ENCODE data around the gene GPATCH3.

The GPATCH3 gene

DNA sequence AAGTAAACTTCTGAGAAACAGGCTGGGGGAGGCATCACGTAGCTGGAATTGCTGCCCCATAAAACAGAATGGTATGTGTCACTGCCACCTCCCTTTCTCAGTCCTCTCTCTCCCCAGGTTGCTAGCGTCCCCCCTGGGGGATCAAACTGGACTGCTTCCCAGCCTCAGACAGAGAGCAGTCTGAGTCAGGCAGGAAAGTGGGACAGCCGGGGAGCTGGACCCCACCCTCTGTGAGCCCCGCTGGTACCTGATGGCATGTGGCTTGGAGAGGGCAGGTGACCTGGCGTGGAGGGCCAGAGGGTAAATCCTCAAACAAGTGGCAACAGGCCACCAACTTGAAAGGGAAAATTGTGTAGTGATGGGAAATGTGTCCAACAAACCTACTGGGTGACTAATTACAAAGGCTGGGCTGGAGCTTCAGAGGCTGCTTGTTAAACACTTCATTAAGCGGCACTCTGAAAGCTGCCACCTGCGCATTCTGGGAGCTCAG, 38.3 kb downstream of the GPATCH3 start:
- no peak for TF ChIP-seq GATA3 (IDR thresholded peaks at IDR 0.05; ENCODE audit: low read depth, low read length)
- no peak for TF ChIP-seq GATA2 (IDR thresholded peaks at IDR 0.05; ENCODE audit: low read depth, low read length)

DNA sequence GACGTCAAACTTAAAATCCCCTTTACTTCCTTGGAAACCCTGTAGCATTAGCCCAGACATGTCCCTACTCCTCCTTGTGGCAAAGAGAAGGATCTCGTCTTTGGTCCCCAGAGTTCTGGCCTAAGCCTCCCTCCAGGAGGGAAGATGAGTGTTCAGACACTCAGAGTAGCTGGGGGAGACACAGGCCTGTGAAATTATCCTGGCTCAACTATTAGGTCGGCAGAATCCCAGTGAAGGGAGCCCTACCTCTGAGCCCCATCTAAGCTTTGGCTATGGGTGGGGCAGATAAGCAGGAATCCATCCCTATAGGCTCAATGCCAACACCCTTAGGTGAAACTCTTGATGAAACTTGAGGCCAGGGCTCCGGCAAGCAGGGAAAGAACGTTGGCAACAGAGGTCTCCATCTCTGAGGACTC, 39.0 kb downstream of the GPATCH3 start:
- no peak for TF ChIP-seq GATA2 (IDR thresholded peaks at IDR 0.05; ENCODE audit: low read depth, low read length)
- no peak for TF ChIP-seq GATA3 (IDR thresholded peaks at IDR 0.05; ENCODE audit: low read depth, low read length)

DNA sequence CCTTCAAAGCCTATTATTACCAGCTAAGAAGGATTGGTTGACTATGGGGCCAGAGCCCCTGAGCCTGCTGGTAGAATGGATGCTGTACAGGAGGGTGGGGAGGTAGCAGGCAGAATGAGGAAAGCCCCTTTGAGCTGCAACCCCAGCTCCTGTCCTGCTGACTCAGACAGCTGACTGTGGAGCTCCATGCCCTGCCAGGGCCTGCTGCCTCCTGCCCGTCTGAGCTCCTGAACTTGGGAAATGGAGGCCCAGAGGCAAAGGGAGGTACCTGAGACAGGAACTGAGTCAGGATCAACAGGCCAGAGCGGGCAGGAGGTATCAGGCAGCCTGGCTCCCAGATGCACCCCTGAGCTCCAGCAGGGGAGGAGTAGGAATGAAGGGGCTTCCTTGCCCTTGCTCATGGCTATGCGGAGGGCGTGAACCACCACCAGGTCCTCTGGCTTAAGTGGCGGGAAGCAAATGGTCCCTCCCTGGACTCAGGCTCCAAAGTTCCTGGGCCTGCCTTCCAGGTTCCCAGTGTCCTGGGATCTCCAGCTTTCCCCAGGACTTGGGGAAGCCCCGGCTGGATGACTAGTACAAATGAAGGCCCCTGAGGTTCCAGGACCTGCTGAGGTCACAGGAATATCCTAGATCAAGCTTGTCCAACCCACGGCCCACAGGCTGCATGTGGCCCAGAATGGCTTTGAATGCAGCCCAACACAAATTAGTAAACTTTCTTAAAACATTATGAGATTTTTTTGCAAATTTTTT, 41.2 kb downstream of the GPATCH3 start:
- TF ChIP-seq GATA2 (IDR thresholded peaks at IDR 0.05; ENCODE audit: low read depth, low read length): no peak
- no peak for TF ChIP-seq GATA3 (IDR thresholded peaks at IDR 0.05; ENCODE audit: low read depth, low read length)

DNA sequence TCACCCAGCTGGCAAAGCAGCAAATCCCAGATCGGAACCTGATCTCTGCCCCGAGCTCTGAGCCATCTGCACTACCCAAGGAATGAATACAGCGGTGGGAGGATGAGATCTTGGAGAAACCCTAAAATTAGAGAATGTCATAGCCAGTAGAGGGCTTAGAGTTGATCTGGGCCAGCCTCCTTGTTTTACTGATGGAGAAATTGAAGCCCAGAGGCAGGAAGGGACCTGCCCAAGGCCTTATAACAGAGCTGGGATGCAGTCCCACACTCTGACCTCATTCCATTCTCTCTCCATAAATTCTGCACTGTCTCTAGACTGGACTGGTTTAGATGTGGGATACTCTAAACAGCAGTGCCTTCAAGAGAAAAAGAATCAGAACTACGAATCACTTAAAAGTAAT, 42.1 kb downstream of the GPATCH3 start:
- no peak for TF ChIP-seq GATA2 (IDR thresholded peaks at IDR 0.05; ENCODE audit: low read depth, low read length)
- no peak for TF ChIP-seq GATA3 (IDR thresholded peaks at IDR 0.05; ENCODE audit: low read depth, low read length)

DNA sequence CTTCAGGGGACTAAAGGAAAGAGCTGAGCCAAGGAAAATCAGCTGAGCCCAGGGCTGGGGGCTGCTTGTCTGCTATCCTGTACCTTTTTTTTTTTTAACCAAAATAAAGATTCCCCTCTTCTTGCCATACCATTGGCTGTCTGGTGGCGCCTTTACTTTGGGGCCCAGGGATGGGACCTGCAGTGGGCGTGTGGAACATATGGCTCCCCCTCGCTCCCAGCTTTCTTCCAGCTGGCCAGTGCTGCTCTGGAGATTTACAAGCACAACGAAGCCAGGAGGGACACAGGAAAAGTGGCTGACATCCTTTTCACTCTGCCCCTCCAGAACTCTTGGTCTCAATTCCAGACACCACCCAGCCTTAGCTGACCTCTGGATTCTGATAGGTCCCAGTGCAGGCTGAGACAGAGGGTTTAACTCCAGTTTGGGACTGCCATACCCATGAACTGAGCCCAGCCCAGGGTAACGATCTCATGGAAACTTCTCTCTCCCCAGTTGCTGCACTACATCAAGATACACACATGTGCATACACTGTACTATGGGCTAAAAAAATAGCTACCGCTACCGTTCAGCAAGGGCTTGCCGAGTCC, 42.7 kb downstream of the GPATCH3 start:
- TF ChIP-seq GATA2 (IDR thresholded peaks at IDR 0.05; ENCODE audit: low read depth, low read length) (no peak), GATA3 (IDR thresholded peaks at IDR 0.05; ENCODE audit: low read depth, low read length) (no peak)

DNA sequence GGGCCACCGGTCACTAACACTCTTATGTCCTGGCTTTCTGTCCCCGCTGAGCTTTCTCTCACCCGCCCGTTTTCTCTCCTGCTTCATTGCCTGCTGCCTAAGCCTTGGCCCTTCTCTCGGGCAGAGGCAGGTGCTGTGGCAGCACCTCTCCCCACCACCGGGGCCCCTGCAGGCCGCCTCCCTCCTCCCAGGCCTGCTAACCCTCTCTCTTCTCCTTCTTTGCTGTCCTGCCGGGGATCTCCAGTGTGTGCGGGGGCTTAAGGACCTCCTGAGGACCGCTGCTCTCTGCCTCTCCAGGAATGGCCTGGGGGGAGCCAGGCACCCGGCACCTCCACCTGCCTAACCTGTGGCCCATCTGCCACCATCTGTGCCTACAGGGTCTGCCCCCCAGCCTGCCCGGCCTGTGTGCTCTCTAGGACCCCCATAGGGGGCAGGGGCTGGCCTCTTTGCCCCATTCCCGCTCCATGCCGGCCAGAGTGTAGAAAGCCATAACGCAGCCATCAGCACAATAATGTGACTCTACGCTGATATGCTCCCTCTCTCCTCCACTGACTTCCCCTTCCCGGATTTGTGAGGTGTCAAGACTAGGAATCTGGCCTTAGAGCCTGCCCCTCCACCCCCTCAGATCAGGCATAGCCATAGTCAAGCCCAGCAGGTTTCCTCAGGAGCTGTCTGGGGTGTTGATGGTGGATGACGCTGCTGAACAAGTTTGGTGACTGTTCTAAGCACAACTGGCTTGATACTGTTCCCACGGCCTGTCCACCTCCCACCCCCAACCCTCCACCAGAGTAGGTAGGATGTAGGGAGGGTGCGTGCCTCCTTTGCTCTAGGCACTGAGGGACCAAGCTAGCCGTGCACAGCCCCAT, 43.4 kb downstream of the GPATCH3 start:
- TF ChIP-seq GATA2 (IDR thresholded peaks at IDR 0.05; ENCODE audit: low read depth, low read length) (no peak), GATA3 (IDR thresholded peaks at IDR 0.05; ENCODE audit: low read depth, low read length) (no peak)

DNA sequence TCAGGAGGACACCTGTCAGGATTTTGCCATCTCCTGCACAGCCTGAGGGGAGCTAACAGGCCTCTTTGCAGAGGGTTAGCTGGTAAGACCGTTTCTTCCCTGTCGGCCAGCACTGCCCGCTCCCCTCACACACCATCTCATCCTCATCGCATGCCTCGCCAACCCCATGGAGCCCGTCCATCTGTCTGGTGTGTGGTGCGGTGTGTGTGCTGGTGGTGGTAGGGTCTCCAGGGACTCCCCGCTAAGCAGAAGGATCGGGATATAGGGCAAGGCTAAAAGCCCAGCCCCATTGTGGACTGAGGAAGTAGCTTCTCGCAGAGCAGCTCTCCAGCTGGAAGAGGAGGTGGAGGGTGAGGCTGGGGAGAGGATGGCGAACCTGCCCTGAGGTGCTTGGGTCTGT, 44.1 kb downstream of the GPATCH3 start:
- TF ChIP-seq GATA2 (IDR thresholded peaks at IDR 0.05; ENCODE audit: low read depth, low read length) (no peak), GATA3 (IDR thresholded peaks at IDR 0.05; ENCODE audit: low read depth, low read length) (no peak)

DNA sequence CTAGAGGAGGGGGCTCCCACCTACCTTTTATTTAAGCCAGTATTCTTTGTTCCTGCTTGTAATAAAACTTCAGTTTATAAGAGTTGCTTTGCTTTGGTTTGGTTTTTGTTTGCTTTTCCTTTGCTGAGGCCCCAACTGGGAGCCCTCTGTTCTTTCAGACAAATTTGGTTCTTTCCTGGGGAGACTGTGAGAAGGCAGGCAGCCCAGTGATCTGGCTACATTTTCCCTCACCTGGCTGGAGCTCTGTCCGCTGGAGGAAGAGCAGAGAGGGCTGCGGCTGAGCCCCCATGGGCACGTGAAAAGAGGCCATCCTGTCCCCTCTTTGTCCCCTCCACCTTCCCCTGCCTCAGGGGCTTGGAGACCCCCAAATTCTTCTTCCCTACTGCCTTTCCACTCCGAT, 44.6 kb downstream of the GPATCH3 start:
- no peak for TF ChIP-seq GATA3 (IDR thresholded peaks at IDR 0.05; ENCODE audit: low read depth, low read length)
- TF ChIP-seq GATA2 (IDR thresholded peaks at IDR 0.05; ENCODE audit: low read depth, low read length): no peak

DNA sequence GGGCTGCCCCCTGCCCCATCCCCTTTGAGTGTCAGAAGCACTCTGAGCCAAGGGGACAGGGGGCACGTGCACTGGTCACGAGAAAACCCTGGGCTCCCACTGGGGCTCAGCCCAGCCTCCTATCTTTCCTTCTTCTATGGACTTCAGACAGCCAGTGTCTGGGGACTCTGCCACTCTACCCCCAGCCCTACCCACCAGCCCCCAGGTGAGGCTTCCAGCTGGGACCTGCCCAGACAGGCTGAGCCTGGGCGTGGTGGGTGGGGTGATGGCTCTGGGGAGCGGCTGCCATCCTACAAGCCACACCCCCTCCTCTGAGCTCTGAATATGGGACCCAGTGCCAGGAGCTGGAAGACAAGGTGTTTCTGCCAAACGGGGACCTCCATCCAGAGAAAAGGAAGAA, 45.4 kb downstream of the GPATCH3 start:
- TF ChIP-seq GATA3 (IDR thresholded peaks at IDR 0.05; ENCODE audit: low read depth, low read length): no peak
- TF ChIP-seq GATA2 (IDR thresholded peaks at IDR 0.05; ENCODE audit: low read depth, low read length): no peak

DNA sequence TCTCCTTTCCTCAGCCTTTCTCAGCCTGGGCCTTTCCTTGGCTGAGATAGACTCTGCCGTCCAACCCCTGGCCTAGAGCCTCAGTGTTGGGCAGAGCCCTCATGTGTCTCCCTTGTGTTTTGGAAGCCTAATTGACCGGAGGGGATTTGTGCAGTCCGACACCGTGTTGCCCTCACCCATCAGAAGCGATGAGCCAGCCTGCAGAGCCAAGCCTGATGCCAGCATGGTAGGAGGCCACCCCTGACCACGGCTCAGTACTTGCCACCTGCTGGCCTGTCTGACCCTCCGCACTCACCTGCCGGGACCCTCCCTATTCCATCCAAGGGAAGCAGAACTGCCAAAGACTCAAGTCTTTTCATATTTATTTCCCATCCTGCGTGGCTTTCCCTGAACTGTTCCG, 46.7 kb downstream of the GPATCH3 start:
- TF ChIP-seq GATA2 (IDR thresholded peaks at IDR 0.05; ENCODE audit: low read depth, low read length) (no peak), GATA3 (IDR thresholded peaks at IDR 0.05; ENCODE audit: low read depth, low read length) (no peak)

DNA sequence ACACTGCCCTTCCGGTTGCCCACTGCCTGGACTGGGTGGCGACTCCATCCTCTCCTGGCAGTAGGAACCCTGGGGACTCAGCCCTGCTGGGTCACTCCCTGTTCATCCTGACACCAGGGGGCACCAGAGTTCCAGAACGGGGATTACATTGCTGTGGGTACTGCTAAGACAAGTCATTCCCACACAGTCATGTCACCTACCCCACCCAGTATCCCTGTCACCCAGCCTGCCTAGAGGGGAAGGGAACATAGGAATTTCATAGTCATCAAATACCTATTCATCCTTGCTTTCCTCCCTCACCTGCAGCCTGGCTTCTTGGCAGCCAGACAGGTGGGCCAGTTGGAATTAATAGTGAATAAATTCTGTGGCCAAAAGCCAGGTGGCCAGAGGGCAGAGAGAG, 47.1 kb downstream of the GPATCH3 start:
- no peak for TF ChIP-seq GATA2 (IDR thresholded peaks at IDR 0.05; ENCODE audit: low read depth, low read length)
- no peak for TF ChIP-seq GATA3 (IDR thresholded peaks at IDR 0.05; ENCODE audit: low read depth, low read length)

DNA sequence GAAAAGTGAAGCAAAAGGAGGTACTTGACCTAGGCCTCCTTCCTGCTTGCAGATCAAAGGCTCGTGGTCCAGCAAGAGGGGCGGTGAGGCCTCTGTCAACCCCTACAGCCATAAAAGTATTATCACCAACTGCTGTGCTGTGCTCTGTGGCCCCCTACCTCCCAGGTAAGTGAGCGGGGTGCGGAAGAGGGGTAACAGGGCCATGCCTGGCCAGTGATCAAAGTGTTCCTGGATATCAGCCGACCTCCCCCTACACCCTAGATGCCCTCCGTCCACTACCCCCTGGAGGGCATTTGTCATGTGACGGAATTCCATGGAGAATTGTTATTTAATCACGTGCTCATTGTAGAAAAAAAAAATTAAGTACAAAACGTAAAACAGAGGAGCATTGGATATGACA, 47.6 kb downstream of the GPATCH3 start:
- TF ChIP-seq GATA2 (IDR thresholded peaks at IDR 0.05; ENCODE audit: low read depth, low read length) (no peak), GATA3 (IDR thresholded peaks at IDR 0.05; ENCODE audit: low read depth, low read length) (no peak)

DNA sequence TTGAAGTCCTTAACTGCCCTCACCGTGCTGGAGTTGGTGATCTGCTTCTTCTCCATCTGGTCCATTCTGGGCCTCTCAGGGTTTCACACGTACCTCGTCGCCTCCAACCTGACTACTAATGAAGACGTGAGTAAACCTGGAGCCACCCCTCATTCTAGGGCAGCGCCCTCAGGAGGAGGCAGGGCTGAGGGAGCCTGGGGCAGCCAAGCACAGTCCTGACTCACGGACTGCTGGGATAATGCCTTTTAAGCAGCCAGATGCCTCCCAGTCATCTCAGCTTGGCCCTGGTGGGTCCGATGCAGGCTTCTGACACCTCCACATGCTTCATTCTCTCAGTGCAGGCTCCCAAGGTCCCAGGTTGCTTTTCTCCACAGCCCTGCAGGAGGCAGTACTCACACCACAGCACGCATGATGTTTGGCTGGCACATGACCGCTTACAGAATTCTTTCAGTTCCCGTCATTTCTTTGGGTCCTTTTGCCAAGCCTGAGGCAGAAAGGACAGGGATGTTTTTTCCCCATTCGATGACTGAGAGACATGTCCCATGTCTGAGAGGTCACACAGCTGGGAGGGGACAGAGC, 49.1 kb downstream of the GPATCH3 start:
- TF ChIP-seq GATA2 (IDR thresholded peaks at IDR 0.05; ENCODE audit: low read depth, low read length) (no peak), GATA3 (IDR thresholded peaks at IDR 0.05; ENCODE audit: low read depth, low read length) (no peak)
